ENCODE results near the gene ZNF740. TPM values are rescaled to one million over a fixed set of nuclear protein-coding genes. Genes with fewer than 3 reads are reported as not detected.
"Not testable (repeated sequence)": the region's sequence is repeated elsewhere in the genome, so short reads cannot be mapped to it uniquely, and the experiment has no call there.

ZNF740 gene
- polyA plus RNA-seq, 1 donor (not counting 4 experiments of a cell fraction or from before 2014, with no cell fraction given), result 11.8 TPM

- TF ChIP-seq CTCF (optimal IDR thresholded peaks at IDR 0.05 in 1 of 3, IDR thresholded peaks at IDR 0.05 in 1 of 3, conservative IDR thresholded peaks at IDR 0.05 in 1 of 3; ENCODE audit: extremely low read depth in 1 of 3, insufficient read depth in 2 of 3, low read length in 3 of 3) (no peak), EZH2 (IDR thresholded peaks at IDR 0.05; ENCODE audit: low read length) (no peak)
- H3K4me3 ChIP-seq (ENCODE audit: control insufficient read depth in 2 of 3, extremely low read depth in 1 of 3, insufficient read depth in 2 of 3, low read depth in 1 of 3, low read length in 3 of 3), result no peak overlapping the region
- H3K27ac ChIP-seq (ENCODE audit: control insufficient read depth, insufficient read depth, low read length), result no peak overlapping the region
- H3K79me2 ChIP-seq (ENCODE audit: control insufficient read depth, insufficient read depth, low read length), result no peaks in the 10 kb centered on the region
- dilution Hi-C loops (cut with MboI; ENCODE audit: extremely low pct_ligation_motif_present, low sequenced_read_pairs), result no loop called here
- no peak overlapping the region for H3K4me2 ChIP-seq (ENCODE audit: control insufficient read depth, extremely low read depth, insufficient read depth, low read depth, low read length)
- H3K9me1 ChIP-seq (ENCODE audit: control insufficient read depth, extremely low read depth, insufficient read depth, low read length), result no peaks in the 10 kb centered on the region
- H3K27me3 ChIP-seq (ENCODE audit: control insufficient read depth, extremely low read depth, insufficient read depth, low read length), result no peaks in the 10 kb centered on the region
- DNase-seq (ENCODE audit: low read depth, low spot score) (no peak), FAIRE-seq (no peak)
- no peaks in the 10 kb centered on the region for H3K36me3 ChIP-seq (ENCODE audit: control insufficient read depth in 2 of 2, extremely low read depth in 1 of 2, insufficient read depth in 2 of 2, low read length in 2 of 2)
- peaks cover 8% of the 10 kb centered on the region for H3K4me1 ChIP-seq (ENCODE audit: control insufficient read depth, extremely low read depth, insufficient read depth, low read length)
- no peaks in the 10 kb centered on the region for H3K9me3 ChIP-seq (ENCODE audit: control insufficient read depth, low read depth, low read length)
- H4K20me1 ChIP-seq (ENCODE audit: control insufficient read depth, extremely low read depth, insufficient read depth, low read length), result no peaks in the 10 kb centered on the region
- no peak overlapping the region for H3K9ac ChIP-seq (ENCODE audit: control insufficient read depth, extremely low read depth, insufficient read depth, low read length)
- no peak overlapping the region for H2AFZ ChIP-seq (ENCODE audit: control insufficient read depth, low read length)
Measured at GRCh38 chr12:53201177-53201541, 20.6 kb downstream of the ZNF740 start.

- no peaks in the 10 kb centered on the region for H3K9me1 ChIP-seq (ENCODE audit: control insufficient read depth, extremely low read depth, insufficient read depth, low read length)
- no peak for DNase-seq (ENCODE audit: low read depth, low spot score)
- dilution Hi-C loops (cut with MboI; ENCODE audit: extremely low pct_ligation_motif_present, low sequenced_read_pairs), result no loop called here
- no peak overlapping the region for H3K9ac ChIP-seq (ENCODE audit: control insufficient read depth, extremely low read depth, insufficient read depth, low read length)
- no peak overlapping the region for H3K4me3 ChIP-seq (ENCODE audit: control insufficient read depth in 2 of 3, extremely low read depth in 1 of 3, insufficient read depth in 2 of 3, low read depth in 1 of 3, low read length in 3 of 3)
- no peaks in the 10 kb centered on the region for H3K36me3 ChIP-seq (ENCODE audit: control insufficient read depth in 2 of 2, extremely low read depth in 1 of 2, insufficient read depth in 2 of 2, low read length in 2 of 2)
- no peak overlapping the region for H2AFZ ChIP-seq (ENCODE audit: control insufficient read depth, low read length)
- H4K20me1 ChIP-seq (ENCODE audit: control insufficient read depth, extremely low read depth, insufficient read depth, low read length), result no peaks in the 10 kb centered on the region
- TF ChIP-seq CTCF (optimal IDR thresholded peaks at IDR 0.05 in 1 of 3, IDR thresholded peaks at IDR 0.05 in 1 of 3, conservative IDR thresholded peaks at IDR 0.05 in 1 of 3; ENCODE audit: extremely low read depth in 1 of 3, insufficient read depth in 2 of 3, low read length in 3 of 3) (no peak), EZH2 (IDR thresholded peaks at IDR 0.05; ENCODE audit: low read length) (no peak)
- no peaks in the 10 kb centered on the region for H3K79me2 ChIP-seq (ENCODE audit: control insufficient read depth, insufficient read depth, low read length)
- no peaks in the 10 kb centered on the region for H3K27me3 ChIP-seq (ENCODE audit: control insufficient read depth, extremely low read depth, insufficient read depth, low read length)
- H3K4me1 ChIP-seq (ENCODE audit: control insufficient read depth, extremely low read depth, insufficient read depth, low read length), result peaks cover 10% of the 10 kb centered on the region
- no peaks in the 10 kb centered on the region for H3K9me3 ChIP-seq (ENCODE audit: control insufficient read depth, low read depth, low read length)
- no peak overlapping the region for H3K27ac ChIP-seq (ENCODE audit: control insufficient read depth, insufficient read depth, low read length)
- H3K4me2 ChIP-seq (ENCODE audit: control insufficient read depth, extremely low read depth, insufficient read depth, low read depth, low read length), result no peak overlapping the region
- no peak for FAIRE-seq
Measured at GRCh38 chr12:53201639-53202038, 21.1 kb downstream of the ZNF740 start.

GRCh38 chr12:53202316-53202715 lies 21.8 kb downstream of the ZNF740 start:
- H3K9me1 ChIP-seq (ENCODE audit: control insufficient read depth, extremely low read depth, insufficient read depth, low read length); H3K9me3 ChIP-seq (ENCODE audit: control insufficient read depth, low read depth, low read length); H3K9ac ChIP-seq (ENCODE audit: control insufficient read depth, extremely low read depth, insufficient read depth, low read length); H3K4me1 ChIP-seq (ENCODE audit: control insufficient read depth, extremely low read depth, insufficient read depth, low read length); H2AFZ ChIP-seq (ENCODE audit: control insufficient read depth, low read length); FAIRE-seq; H3K27ac ChIP-seq (ENCODE audit: control insufficient read depth, insufficient read depth, low read length); H3K79me2 ChIP-seq (ENCODE audit: control insufficient read depth, insufficient read depth, low read length); H3K27me3 ChIP-seq (ENCODE audit: control insufficient read depth, extremely low read depth, insufficient read depth, low read length); H3K36me3 ChIP-seq (ENCODE audit: control insufficient read depth in 2 of 2, extremely low read depth in 1 of 2, insufficient read depth in 2 of 2, low read length in 2 of 2); H3K4me3 ChIP-seq (ENCODE audit: control insufficient read depth in 2 of 3, extremely low read depth in 1 of 3, insufficient read depth in 2 of 3, low read depth in 1 of 3, low read length in 3 of 3); dilution Hi-C loops (cut with MboI; ENCODE audit: extremely low pct_ligation_motif_present, low sequenced_read_pairs); H3K4me2 ChIP-seq (ENCODE audit: control insufficient read depth, extremely low read depth, insufficient read depth, low read depth, low read length); H4K20me1 ChIP-seq (ENCODE audit: control insufficient read depth, extremely low read depth, insufficient read depth, low read length); DNase-seq (ENCODE audit: low read depth, low spot score): not testable (repeated sequence)
